ENCODE measurements around the gene LGR4. TPM values are rescaled to one million over a fixed set of nuclear protein-coding genes. Genes with fewer than 3 reads are reported as not detected.

Gene LGR4
- total and polyA plus RNA-seq, 2 experiments from 2014 or later: 22.6 to 99.6 TPM

DNA sequence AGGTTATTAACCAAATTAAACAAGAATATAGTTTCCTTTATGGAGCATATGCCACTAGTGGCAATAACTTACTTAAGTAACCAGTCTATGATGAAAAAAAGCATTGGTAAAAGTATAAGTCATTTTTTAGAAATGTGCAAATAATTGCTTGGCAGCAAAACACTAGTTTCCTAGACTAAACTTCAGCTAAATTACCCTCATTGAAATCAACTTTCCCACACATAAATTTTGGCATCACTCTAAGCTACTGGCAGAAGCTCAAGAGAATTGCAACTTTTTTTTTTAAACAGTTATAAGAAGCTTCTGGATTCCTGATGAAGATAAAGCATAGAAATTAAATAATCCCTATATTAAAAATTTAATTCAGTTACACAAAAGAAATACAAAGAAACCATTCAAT is 122.1 kb downstream of the LGR4 start:
- H3K27ac ChIP-seq (ENCODE audit: low read depth): no peak overlapping the region
- no peak overlapping the region for H2AFZ ChIP-seq
- H3K9me2 ChIP-seq (ENCODE audit: insufficient read depth): no peaks in the 10 kb centered on the region
- no peaks in the 10 kb centered on the region for H3K36me3 ChIP-seq (ENCODE audit: insufficient read depth)
- H3K4me3 ChIP-seq: no peak overlapping the region
- H3K27ac Mint-ChIP-seq: no peak overlapping the region
- H3K4me3 Mint-ChIP-seq: no peak overlapping the region
- H3K4me1 Mint-ChIP-seq: peaks cover 55% of the 10 kb centered on the region
- no peaks in the 10 kb centered on the region for H3K27me3 ChIP-seq (ENCODE audit: insufficient read depth)
- H4K20me1 ChIP-seq (replicated peaks; ENCODE audit: insufficient read depth): no peaks in the 10 kb centered on the region
- H3K27me3 Mint-ChIP-seq (ENCODE audit: insufficient read depth, low read depth, poor library complexity): no peaks in the 10 kb centered on the region
- peaks cover 53% of the 10 kb centered on the region for H3K4me1 ChIP-seq (ENCODE audit: insufficient read depth)
- ATAC-seq (no peak), DNase-seq (ENCODE audit: low spot score) (no peak)
- H3K79me2 ChIP-seq (replicated peaks; ENCODE audit: insufficient read depth): no peaks in the 10 kb centered on the region
- H3K4me2 ChIP-seq: no peak overlapping the region
- no peaks in the 10 kb centered on the region for H3F3A ChIP-seq (replicated peaks; ENCODE audit: low read depth)
- H3K36me3 Mint-ChIP-seq (ENCODE audit: low read depth): peaks cover 6% of the 10 kb centered on the region; the same call in 2 of the 3 replicates
- H3K9me3 Mint-ChIP-seq: no peaks in the 10 kb centered on the region
- TF ChIP-seq CREB1 (CRISPR knock-in tag; IDR thresholded peaks at IDR 0.05; ENCODE audit: low read depth) (no peak), POLR2AphosphoS5 (IDR thresholded peaks at IDR 0.05; ENCODE audit: low read depth) (no peak), EZH2 (IDR thresholded peaks at IDR 0.05; ENCODE audit: low read depth, unreplicated experiment) (no peak), EZH2phosphoT487 (IDR thresholded peaks at IDR 0.05; ENCODE audit: unreplicated experiment) (no peak), ZNF331 (CRISPR knock-in tag; IDR thresholded peaks at IDR 0.05; ENCODE audit: low read depth) (no peak)
- TF ChIP-seq, protein P1, sequence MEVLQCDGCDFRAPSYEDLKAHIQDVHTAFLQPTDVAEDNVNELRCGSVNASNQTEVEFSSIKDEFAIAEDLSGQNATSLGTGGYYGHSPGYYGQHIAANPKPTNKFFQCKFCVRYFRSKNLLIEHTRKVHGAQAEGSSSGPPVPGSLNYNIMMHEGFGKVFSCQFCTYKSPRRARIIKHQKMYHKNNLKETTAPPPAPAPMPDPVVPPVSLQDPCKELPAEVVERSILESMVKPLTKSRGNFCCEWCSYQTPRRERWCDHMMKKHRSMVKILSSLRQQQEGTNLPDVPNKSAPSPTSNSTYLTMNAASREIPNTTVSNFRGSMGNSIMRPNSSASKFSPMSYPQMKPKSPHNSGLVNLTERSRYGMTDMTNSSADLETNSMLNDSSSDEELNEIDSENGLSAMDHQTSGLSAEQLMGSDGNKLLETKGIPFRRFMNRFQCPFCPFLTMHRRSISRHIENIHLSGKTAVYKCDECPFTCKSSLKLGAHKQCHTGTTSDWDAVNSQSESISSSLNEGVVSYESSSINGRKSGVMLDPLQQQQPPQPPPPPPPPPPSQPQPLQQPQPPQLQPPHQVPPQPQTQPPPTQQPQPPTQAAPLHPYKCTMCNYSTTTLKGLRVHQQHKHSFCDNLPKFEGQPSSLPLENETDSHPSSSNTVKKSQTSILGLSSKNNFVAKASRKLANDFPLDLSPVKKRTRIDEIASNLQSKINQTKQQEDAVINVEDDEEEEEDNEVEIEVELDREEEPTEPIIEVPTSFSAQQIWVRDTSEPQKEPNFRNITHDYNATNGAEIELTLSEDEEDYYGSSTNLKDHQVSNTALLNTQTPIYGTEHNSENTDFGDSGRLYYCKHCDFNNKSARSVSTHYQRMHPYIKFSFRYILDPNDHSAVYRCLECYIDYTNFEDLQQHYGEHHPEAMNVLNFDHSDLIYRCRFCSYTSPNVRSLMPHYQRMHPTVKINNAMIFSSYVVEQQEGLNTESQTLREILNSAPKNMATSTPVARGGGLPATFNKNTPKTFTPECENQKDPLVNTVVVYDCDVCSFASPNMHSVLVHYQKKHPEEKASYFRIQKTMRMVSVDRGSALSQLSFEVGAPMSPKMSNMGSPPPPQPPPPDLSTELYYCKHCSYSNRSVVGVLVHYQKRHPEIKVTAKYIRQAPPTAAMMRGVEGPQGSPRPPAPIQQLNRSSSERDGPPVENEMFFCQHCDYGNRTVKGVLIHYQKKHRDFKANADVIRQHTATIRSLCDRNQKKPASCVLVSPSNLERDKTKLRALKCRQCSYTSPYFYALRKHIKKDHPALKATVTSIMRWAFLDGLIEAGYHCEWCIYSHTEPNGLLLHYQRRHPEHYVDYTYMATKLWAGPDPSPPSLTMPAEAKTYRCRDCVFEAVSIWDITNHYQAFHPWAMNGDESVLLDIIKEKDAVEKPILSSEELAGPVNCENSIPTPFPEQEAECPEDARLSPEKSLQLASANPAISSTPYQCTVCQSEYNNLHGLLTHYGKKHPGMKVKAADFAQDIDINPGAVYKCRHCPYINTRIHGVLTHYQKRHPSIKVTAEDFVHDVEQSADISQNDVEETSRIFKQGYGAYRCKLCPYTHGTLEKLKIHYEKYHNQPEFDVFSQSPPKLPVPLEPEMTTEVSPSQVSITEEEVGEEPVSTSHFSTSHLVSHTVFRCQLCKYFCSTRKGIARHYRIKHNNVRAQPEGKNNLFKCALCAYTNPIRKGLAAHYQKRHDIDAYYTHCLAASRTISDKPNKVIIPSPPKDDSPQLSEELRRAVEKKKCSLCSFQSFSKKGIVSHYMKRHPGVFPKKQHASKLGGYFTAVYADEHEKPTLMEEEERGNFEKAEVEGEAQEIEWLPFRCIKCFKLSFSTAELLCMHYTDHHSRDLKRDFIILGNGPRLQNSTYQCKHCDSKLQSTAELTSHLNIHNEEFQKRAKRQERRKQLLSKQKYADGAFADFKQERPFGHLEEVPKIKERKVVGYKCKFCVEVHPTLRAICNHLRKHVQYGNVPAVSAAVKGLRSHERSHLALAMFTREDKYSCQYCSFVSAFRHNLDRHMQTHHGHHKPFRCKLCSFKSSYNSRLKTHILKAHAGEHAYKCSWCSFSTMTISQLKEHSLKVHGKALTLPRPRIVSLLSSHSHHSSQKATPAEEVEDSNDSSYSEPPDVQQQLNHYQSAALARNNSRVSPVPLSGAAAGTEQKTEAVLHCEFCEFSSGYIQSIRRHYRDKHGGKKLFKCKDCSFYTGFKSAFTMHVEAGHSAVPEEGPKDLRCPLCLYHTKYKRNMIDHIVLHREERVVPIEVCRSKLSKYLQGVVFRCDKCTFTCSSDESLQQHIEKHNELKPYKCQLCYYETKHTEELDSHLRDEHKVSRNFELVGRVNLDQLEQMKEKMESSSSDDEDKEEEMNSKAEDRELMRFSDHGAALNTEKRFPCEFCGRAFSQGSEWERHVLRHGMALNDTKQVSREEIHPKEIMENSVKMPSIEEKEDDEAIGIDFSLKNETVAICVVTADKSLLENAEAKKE (CRISPR knock-in tag; IDR thresholded peaks at IDR 0.05): no peak

DNA sequence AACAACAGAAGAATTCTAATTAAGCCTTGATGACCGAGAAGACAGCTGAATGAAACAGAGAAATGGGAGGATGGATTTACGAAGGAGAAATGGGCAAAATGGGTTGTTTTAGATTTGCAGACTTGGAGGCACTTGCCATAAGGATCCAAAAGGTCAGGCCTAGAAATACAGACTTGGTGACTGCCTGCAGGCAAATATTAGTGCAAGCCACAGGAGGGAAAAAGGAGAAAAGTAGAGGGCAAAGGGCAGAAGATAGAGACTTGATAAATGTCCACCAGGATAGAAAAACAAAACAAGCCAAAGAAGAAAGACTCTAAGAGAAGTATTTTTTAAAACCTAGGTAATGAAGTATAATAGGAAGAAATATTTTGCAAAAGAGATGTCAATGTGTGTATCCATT is 122.7 kb downstream of the LGR4 start:
- Histone ChIP-seq H3K79me2 (replicated peaks; ENCODE audit: insufficient read depth) (no peaks in the 10 kb centered on the region), H3K27ac (ENCODE audit: low read depth) (peak overlapping the region; percentile 82; the same call in 1 of the 2 replicates), H3K36me3 (ENCODE audit: insufficient read depth) (no peaks in the 10 kb centered on the region), H3K9me2 (ENCODE audit: insufficient read depth) (no peaks in the 10 kb centered on the region), H2AFZ (no peak overlapping the region), H3K27me3 (ENCODE audit: insufficient read depth) (no peaks in the 10 kb centered on the region), H3F3A (replicated peaks; ENCODE audit: low read depth) (no peaks in the 10 kb centered on the region), H4K20me1 (replicated peaks; ENCODE audit: insufficient read depth) (no peaks in the 10 kb centered on the region), H3K4me3 (no peak overlapping the region), H3K4me1 (ENCODE audit: insufficient read depth) (peaks cover 47% of the 10 kb centered on the region), H3K4me2 (peak overlapping the region; percentile 55)
- peaks cover 9% of the 10 kb centered on the region; the same call in 2 of the 3 replicates for H3K36me3 Mint-ChIP-seq (ENCODE audit: low read depth)
- no peak overlapping the region for H3K27ac Mint-ChIP-seq
- H3K4me3 Mint-ChIP-seq: no peak overlapping the region
- no peaks in the 10 kb centered on the region for H3K9me3 Mint-ChIP-seq
- H3K27me3 Mint-ChIP-seq (ENCODE audit: insufficient read depth, low read depth, poor library complexity): no peaks in the 10 kb centered on the region
- H3K4me1 Mint-ChIP-seq: peaks cover 54% of the 10 kb centered on the region
- DNase-seq (ENCODE audit: low spot score) (no peak), ATAC-seq (no peak)
- no peak for TF ChIP-seq NANOG (IDR thresholded peaks at IDR 0.05; ENCODE audit: borderline replicate concordance)
- TF ChIP-seq, protein P2, sequence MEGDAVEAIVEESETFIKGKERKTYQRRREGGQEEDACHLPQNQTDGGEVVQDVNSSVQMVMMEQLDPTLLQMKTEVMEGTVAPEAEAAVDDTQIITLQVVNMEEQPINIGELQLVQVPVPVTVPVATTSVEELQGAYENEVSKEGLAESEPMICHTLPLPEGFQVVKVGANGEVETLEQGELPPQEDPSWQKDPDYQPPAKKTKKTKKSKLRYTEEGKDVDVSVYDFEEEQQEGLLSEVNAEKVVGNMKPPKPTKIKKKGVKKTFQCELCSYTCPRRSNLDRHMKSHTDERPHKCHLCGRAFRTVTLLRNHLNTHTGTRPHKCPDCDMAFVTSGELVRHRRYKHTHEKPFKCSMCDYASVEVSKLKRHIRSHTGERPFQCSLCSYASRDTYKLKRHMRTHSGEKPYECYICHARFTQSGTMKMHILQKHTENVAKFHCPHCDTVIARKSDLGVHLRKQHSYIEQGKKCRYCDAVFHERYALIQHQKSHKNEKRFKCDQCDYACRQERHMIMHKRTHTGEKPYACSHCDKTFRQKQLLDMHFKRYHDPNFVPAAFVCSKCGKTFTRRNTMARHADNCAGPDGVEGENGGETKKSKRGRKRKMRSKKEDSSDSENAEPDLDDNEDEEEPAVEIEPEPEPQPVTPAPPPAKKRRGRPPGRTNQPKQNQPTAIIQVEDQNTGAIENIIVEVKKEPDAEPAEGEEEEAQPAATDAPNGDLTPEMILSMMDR (conservative IDR thresholded peaks at IDR 0.05; ENCODE audit: low read depth in 2 of 2): no peak

Measured in GM23338 (cell line).